ENCODE measurements around the gene G3BP2. TPM values are rescaled to one million over a fixed set of nuclear protein-coding genes. Genes with fewer than 3 reads are reported as not detected.

The G3BP2 gene
- total RNA-seq, 1 donor from 2014 or later, result 146 TPM

Other genes with a start within 250 kb of the G3BP2 start
- gene RCHY1, start 159.0 kb downstream of the G3BP2 start, total RNA-seq, result 33.3 and 35.4 TPM in 2 replicates
- 17.7 and 17.8 TPM in 2 replicates for gene THAP6, start 158.9 kb downstream of the G3BP2 start, total RNA-seq
- gene ODAPH, start 117.3 kb downstream of the G3BP2 start, total RNA-seq, result 5.9 and 6.0 TPM in 2 replicates
- 0.49 and 0.66 TPM in 2 replicates for gene CDKL2, start 42.9 kb downstream of the G3BP2 start, total RNA-seq
- gene USO1, start 51.2 kb upstream of the G3BP2 start, total RNA-seq, result 50.0 and 51.2 TPM in 2 replicates
- not detected in 2 replicates for gene PPEF2, start 229.0 kb upstream of the G3BP2 start, total RNA-seq

All from T-helper 1 cell treated with Interleukin-12 subunit alpha and Interleukin-12 subunit beta and Interleukin-4 antibody, amounts not matched to agents 30 ng/mL and 1 ng/mL, for 36 hours (primary cell).